Esophagus muscularis mucosa (tissue), 3 donors: ENCODE results near the gene MYCBP2.

ENCODE experiments used
- POLR2A ChIP-seq: fragments of 450-650 bp; IDR thresholded peaks from one replicate; pipeline ENCODE4 v1.6.1; 2017; ENCODE audit warnings: antibody characterized with exemption, moderate library complexity, mild to moderate bottlenecking, low read depth
- TF ChIP-seq, protein P1 (sequence below), 3 experiments: fragments of 200-600 bp in 2 of 3; fragments of 450-650 bp in 1 of 3; sonication (generic) in 2 of 3; IDR thresholded peaks; one replicate each; pipeline ENCODE4 v1.5.1; 2017 to 2019; ENCODE audit warnings: antibody characterized with exemption in 3 of 3, mild to moderate bottlenecking in 2 of 3, moderate library complexity in 1 of 3

DNA sequence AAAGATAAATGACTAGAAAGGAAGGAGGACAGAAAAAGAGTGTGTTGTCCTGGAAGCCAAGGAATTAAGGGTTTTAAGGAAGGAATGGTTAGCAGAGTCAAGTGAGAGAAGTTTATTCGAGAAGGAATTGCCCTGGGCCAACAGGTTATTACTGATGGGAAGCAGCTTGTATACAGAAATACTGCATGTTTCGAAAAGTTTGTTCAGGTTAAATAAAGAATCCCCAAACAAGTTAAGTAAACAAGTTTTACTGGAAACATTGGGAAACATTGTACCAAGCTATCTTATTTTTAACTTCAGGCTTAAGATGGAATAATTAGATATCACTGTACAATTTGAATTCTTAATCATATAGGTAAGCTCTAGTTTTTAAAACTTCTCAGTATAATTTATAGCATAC lies 271.7 kb downstream of the MYCBP2 start:
- TF ChIP-seq, protein P1, sequence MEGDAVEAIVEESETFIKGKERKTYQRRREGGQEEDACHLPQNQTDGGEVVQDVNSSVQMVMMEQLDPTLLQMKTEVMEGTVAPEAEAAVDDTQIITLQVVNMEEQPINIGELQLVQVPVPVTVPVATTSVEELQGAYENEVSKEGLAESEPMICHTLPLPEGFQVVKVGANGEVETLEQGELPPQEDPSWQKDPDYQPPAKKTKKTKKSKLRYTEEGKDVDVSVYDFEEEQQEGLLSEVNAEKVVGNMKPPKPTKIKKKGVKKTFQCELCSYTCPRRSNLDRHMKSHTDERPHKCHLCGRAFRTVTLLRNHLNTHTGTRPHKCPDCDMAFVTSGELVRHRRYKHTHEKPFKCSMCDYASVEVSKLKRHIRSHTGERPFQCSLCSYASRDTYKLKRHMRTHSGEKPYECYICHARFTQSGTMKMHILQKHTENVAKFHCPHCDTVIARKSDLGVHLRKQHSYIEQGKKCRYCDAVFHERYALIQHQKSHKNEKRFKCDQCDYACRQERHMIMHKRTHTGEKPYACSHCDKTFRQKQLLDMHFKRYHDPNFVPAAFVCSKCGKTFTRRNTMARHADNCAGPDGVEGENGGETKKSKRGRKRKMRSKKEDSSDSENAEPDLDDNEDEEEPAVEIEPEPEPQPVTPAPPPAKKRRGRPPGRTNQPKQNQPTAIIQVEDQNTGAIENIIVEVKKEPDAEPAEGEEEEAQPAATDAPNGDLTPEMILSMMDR (IDR thresholded peaks at IDR 0.05): no peak
- no peak for TF ChIP-seq POLR2A
